NCI-H2029 treated with DMSO at 0.1 percent for 48 hours (cell line): Measurements from ENCODE around the gene GTF2H1.
"Not testable (repeated sequence)": the region's sequence is repeated elsewhere in the genome, so short reads cannot be mapped to it uniquely, and the experiment has no call there.

ENCODE experiments used
- DNase-seq: peaks from one replicate; lab custom pipeline; 2025; lab: John Stamatoyannopoulos, UW

Gene GTF2H1

DNA sequence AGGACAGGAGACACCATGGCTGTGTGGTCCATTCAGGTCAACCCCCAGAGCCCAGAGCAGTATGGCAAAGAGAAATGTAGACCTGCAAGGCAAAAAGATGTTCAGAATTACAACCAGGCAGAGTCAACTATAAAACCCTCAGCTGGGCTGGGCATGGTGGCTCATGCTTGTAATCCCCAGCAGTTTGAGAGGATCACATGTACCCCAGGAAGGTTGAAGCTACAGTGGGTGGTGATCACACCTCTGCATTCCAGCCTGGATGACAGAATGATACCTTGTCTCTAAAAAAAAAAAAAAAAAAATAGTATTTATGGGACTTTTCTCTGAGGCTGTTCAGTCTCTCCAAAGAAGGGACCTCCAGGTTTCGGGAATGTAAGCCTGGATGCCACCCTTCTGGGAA lies 53.6 kb downstream of the GTF2H1 start:
- DNase-seq, result no peak

DNA sequence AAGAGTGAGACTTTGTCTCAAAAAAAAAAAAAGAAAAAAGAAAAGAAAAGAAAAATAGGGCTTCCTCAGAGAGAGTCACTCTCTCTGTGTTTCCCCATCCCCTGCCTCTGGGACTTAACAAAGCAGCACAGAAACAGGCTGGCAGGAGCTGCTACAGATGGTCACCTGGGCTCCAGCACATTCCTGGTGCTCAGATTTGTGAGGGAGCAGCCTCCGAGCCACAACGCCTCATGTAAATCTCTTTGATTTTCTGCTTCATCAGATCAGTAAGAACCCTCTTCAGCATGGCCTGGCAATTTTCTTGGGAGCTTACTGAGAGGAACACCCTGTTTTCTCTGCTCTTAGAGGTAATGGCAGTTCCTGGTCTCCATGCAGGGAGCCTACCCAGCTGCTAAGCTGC lies 56.8 kb downstream of the GTF2H1 start:
- no peak for DNase-seq

- no peak for DNase-seq
These were observed 61.2 kb downstream of the GTF2H1 start for GRCh38 chr11:18383388-18384156.

DNA sequence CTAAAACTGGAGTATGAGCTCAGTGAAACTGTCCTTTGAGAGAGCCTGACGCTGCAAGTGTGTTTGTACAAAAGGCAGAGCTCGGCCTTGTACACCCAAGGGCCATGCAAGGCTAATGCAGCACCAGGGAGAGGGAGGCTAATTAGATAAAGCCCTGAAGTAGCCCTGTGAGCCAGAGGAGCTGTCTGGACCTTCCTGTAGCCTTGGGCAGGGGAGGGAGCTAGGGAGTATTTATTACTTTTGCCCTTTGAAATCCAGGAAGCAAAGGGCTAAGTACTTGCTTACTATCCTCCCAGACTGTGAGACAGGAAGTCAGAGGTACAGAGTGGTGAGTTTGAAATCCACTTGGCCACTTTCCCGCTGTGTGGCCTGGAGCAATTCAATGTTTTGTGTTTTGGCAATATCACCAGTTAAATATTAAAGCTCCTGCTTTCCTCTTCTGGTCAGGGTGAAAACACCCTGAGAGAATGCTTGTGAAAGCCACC lies 61.8 kb downstream of the GTF2H1 start:
- DNase-seq, result peak; percentile 8

- no peak for DNase-seq
These were observed 67.7 kb downstream of the GTF2H1 start for GRCh38 chr11:18390088-18390487.

DNA sequence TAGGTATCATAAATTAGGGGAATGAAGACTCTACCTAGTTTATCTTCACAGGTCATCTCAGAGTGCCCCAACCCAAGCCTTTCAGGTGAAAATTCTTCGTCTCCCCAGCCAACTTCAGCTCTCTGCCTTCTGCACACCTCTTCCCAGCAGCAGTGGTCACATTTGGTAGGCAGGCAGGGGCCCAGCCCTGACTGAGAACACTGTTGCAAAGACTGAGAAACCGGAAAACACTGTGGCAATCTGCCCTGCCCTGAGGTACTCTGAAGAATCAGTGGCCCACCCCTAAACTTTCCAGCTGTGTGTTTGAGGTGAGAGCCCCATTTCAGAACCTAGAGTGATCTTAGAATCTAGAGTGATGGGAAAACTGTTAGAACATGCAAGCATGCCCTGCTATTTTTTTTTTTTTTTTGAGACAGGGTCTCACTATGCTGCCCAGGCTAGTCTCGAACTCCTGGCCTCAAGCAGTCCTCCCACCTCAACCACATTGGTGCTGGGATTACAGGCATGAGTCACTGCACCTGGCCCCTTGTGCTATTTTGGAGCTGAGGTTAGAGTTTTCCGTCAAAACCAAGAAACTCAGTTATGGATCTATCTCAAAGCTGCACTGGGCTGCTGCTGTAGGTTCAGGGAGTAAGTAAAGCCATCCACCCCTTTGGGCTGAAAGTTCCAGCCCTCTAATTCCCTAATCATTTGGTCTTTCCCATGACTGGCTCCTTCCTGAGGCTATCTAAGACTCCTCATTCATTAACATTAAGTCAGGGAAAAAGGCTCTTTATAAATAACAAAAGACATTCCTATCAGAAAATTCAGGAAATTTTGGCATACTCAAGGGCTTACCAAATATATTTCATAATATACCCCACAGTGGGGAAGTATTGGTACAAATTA lies 70.3 kb downstream of the GTF2H1 start:
- no peak for DNase-seq

DNA sequence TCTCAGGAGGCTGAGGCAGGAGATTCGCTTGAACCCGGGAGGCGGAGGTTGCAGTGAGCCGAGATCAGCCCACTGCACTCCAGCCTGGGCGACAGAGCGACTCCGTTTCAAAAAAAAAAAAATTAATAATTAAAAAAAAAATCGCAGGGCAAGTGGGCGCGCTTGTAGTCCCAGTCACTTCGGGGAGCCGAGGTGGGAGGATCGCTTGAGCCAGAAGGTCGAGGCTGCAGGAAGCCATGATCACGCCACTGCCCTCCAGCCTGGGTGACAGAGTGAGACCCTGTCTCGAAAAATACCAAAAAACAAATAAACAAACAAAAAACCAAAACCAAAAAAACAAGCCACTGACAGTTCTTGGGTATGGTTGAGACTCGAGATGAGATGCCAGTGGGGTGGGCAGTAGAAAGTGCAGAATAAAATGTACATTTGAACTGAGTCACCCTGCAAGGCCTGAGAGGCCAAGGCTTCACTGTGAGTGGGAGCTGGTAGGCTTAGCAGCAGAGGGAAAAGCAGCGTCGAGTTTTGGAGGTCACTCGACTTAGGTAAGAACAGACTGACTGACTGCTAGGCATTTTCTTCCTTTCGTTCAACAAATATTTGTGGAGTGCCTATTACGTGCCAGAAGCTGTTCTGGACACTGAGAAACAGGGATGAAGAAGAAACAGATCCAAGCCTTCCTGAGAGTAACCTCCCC lies 71.4 kb downstream of the GTF2H1 start:
- DNase-seq, result no peak

GRCh38 chr11:18394275-18394927 lies 72.0 kb downstream of the GTF2H1 start, which contains the start of gene LDHA:
LDHA (plus strand) TSS chr11:18394563; CDS start chr11:18396843, 2,280 bp downstream.
- peak; percentile 64 for DNase-seq

- DNase-seq, result peak; percentile 59
These were observed 72.8 kb downstream of the GTF2H1 start for GRCh38 chr11:18394928-18395734.

DNA sequence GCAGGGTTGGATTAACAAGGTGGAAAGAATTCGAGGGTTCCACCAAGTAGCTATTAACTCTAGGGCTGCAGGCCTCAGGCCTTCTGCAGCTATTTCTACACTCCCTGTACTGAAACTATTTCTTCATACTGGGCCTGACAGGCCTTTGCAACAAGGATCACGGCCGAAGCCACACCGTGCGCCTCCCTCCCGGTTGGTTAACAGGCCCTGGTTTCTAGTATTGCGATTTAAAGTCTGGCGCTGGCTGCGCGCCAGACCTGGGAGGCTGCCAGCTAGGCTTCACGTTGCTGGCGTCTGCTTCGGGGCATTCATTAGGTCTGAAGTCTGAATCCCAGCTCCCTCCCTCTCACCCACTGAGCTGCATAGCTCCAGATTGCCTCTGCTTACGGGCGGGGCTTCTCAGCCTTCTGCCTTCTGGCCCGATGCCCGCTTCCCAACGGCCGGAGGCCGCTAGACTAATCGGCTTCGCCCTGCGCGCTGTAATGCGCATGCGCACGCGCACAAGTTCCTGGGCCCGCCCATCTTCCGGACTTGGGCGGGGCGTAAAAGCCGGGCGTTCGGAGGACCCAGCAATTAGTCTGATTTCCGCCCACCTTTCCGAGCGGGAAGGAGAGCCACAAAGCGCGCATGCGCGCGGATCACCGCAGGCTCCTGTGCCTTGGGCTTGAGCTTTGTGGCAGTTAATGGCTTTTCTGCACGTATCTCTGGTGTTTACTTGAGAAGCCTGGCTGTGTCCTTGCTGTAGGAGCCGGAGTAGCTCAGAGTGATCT lies 73.6 kb downstream of the GTF2H1 start:
- peak; percentile 93 for DNase-seq

GRCh38 chr11:18397921-18398320 lies 75.6 kb downstream of the GTF2H1 start:
- DNase-seq, result no peak

DNA sequence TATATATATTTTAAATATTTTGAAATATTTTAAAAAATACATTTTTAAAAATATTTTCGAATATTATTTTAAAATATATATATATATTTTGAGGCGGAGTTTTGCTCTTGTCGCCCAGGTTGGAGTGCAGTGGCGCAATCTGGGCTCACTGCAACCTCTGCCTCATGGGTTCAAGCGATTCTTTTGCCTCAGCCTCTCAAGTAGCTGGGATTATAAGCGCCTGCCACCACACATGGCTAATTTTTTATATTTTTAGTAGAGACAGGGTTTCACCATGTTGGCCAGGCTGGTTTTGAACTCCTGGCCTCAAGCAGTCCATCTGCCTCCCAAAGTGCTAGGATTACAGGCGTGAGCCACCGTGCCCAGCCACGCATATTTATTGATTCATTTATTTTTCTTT lies 78.7 kb downstream of the GTF2H1 start:
- DNase-seq, result not testable (repeated sequence)

DNA sequence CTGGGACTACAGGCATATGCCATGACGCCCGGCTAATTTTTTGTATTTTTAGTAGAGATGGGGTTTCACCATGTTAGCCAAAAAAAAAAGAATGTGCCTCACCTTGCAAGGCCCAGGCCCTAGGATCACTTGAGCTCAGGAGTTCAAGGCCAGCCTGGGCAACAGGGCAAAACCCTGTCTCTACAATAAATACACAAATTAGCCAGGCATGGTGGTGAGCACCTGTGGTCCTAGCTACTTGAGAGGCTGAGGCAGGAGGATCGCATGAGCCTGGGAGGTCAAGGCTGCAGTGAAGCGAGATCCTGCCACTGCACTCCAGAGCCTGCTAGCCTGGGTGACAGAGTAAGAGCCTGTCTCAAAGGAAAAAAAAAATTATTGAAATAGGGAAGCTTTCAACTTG lies 81.7 kb downstream of the GTF2H1 start:
- DNase-seq, result no peak

- DNase-seq, result not testable (repeated sequence)
These were observed 85.0 kb downstream of the GTF2H1 start for GRCh38 chr11:18407400-18407799.

GRCh38 chr11:18408558-18409291 lies 86.4 kb downstream of the GTF2H1 start:
- no peak for DNase-seq

DNA sequence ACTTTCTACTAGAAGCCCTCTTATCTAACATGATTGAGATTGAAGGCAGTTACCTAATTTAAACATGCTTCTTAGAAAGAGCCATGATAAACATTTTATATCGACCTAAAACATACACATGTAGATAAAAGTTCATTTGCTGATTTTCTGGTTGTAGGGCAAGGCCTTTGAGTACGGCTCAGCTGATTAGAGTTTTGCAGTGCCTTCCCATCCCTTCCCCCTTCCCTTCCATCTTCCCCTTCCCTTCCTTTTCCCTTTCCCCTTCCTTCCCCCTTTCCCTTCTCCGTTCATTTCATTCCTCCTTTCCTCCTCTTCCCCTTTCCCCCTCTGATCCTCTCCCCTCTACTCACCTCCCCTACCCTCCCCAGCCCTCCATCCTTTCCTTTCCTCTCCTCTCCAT lies 94.1 kb downstream of the GTF2H1 start:
- no peak for DNase-seq
